ENCODE measurements around the gene HS6ST1. TPM values are rescaled to one million over a fixed set of nuclear protein-coding genes. Genes with fewer than 3 reads are reported as not detected.

HS6ST1 gene
- total RNA-seq, 1 experiment from 2014 or later = 22.0 TPM

GRCh38 chr2:128314348-128315121 is 4.1 kb downstream of the HS6ST1 start:
- ATAC-seq (no peak), DNase-seq (ENCODE audit: low read depth, low spot score) (no peak)
- no TSS peak for BruUV-seq (replicated peaks)
- ChIA-PET POLR2A (no interaction called here), CTCF (no interaction called here)
- no peak overlapping the region for H3K27ac ChIP-seq (ENCODE audit: low read length)
- H3K4me3 ChIP-seq (ENCODE audit: low read depth in 2 of 2, low read length in 2 of 2) = no peak overlapping the region
- no peaks in the 10 kb centered on the region for H3K27me3 ChIP-seq (ENCODE audit: control insufficient read depth, insufficient read depth, low read length)
- H3K36me3 ChIP-seq (ENCODE audit: control insufficient read depth, insufficient read depth, low read length) = no peaks in the 10 kb centered on the region; the same call in 1 of the 2 replicates
- intact Hi-C loops (cut with micrococcal nuclease; ENCODE audit: unreplicated experiment) = loop anchor here (5.0 kb wide), 1 partner anchor 82 kb away; no protein-coding TSS in a partner anchor
- H3K9me3 ChIP-seq (ENCODE audit: control insufficient read depth, insufficient read depth, low read depth, low read length) = no peaks in the 10 kb centered on the region
- no peak for TF ChIP-seq POLR2AphosphoS5 (IDR thresholded peaks at IDR 0.05; ENCODE audit: low read depth, low read length)
- no peak for TF ChIP-seq SIN3A (IDR thresholded peaks at IDR 0.05; ENCODE audit: borderline replicate concordance, insufficient read depth, low read depth, low read length)
- TF ChIP-seq TCF7L2 (IDR thresholded peaks at IDR 0.05; ENCODE audit: low read depth, low read length) = no peak
- in situ Hi-C loops (cut with HindIII; ENCODE audit: low pct_unique_long_range_greater_than_20kb, low sequenced_read_pairs) = no loop called here
- peaks cover 7% of the 10 kb centered on the region for H3K4me1 ChIP-seq (ENCODE audit: control insufficient read depth, insufficient read depth, low read length)

- ChIA-PET CTCF (no interaction called here), POLR2A (no interaction called here)
- no TSS peak for BruUV-seq (replicated peaks)
- peaks cover 11% of the 10 kb centered on the region for H3K4me1 ChIP-seq (ENCODE audit: control insufficient read depth, insufficient read depth, low read length)
- H3K4me3 ChIP-seq (ENCODE audit: low read depth in 2 of 2, low read length in 2 of 2) = no peak overlapping the region
- no peaks in the 10 kb centered on the region for H3K9me3 ChIP-seq (ENCODE audit: control insufficient read depth, insufficient read depth, low read depth, low read length)
- no peak overlapping the region for H3K27ac ChIP-seq (ENCODE audit: low read length)
- TF ChIP-seq POLR2AphosphoS5 (IDR thresholded peaks at IDR 0.05; ENCODE audit: low read depth, low read length) (no peak), REST (IDR thresholded peaks at IDR 0.05; ENCODE audit: insufficient read depth in 1 of 2, low read depth in 2 of 2, low read length in 1 of 2) (no peak), CTCF (IDR thresholded peaks at IDR 0.05) (no peak), SIN3A (IDR thresholded peaks at IDR 0.05; ENCODE audit: borderline replicate concordance, insufficient read depth, low read depth, low read length) (no peak), TCF7L2 (IDR thresholded peaks at IDR 0.05; ENCODE audit: low read depth, low read length) (no peak)
- H3K36me3 ChIP-seq (ENCODE audit: control insufficient read depth, insufficient read depth, low read length) = no peaks in the 10 kb centered on the region; the same call in 1 of the 2 replicates
- intact Hi-C loops (cut with micrococcal nuclease; ENCODE audit: unreplicated experiment) (no loop called here), in situ Hi-C loops (cut with HindIII; ENCODE audit: low pct_unique_long_range_greater_than_20kb, low sequenced_read_pairs) (no loop called here)
- DNase-seq (ENCODE audit: low read depth, low spot score) (no peak), ATAC-seq (no peak)
- H3K27me3 ChIP-seq (ENCODE audit: control insufficient read depth, insufficient read depth, low read length) = no peaks in the 10 kb centered on the region
Observed at GRCh38 chr2:128313931-128314347, 4.7 kb downstream of the HS6ST1 start.

All from Panc1 (cell line).